HepG2 (cell line): ENCODE results near the gene DPP6. TPM values are rescaled to one million over a fixed set of nuclear protein-coding genes. Genes with fewer than 3 reads are reported as not detected.

ENCODE experiments used
- CTCF ChIP-seq: sonication (generic); formaldehyde crosslinking; IDR thresholded peaks from 2 replicates; pipeline ENCODE4 v1.5.0; 2020; ENCODE audit warnings: mild to moderate bottlenecking, missing genetic modification reagents, moderate library complexity
- GPN1 ChIP-seq: sonication (generic); formaldehyde crosslinking; IDR thresholded peaks from 2 replicates; pipeline ENCODE4 v1.5.1; 2020; ENCODE audit warnings: missing genetic modification reagents, borderline replicate concordance
- KDM6A ChIP-seq: IDR thresholded peaks from 2 replicates; pipeline ENCODE4 v1.6.1; 2016; ENCODE audit warnings: low read depth
- KLF11 ChIP-seq: IDR thresholded peaks from 2 replicates; pipeline ENCODE4 v1.6.1; 2016; ENCODE audit warnings: missing compliant biosample characterization
- KLF16 ChIP-seq, 2 experiments: sonication (generic) in 1 of 2; formaldehyde crosslinking in 1 of 2; IDR thresholded peaks; 2 replicates each; pipeline versions ENCODE4 v1.6.1 to v1.8.0; 2016 to 2023; ENCODE audit warnings: missing genetic modification reagents in 2 of 2, missing compliant biosample characterization in 1 of 2
- NFE2 ChIP-seq: sonication (generic); formaldehyde crosslinking; IDR thresholded peaks from 2 replicates; pipeline ENCODE4 v1.4.0; 2020; ENCODE audit warnings: missing genetic modification reagents
- NFYC ChIP-seq: IDR thresholded peaks from 2 replicates; pipeline ENCODE4 v1.6.1; 2016; ENCODE audit warnings: missing genetic modification reagents, missing compliant biosample characterization
- NR2F1 ChIP-seq, 2 experiments: fragments of 450-650 bp in 1 of 2; formaldehyde crosslinking in 1 of 2; IDR thresholded peaks; 2 replicates each; pipeline versions ENCODE4 v1.5.0 to v1.6.1; 2016 to 2020; ENCODE audit warnings: mild to moderate bottlenecking in 1 of 2, missing compliant biosample characterization in 1 of 2, missing genetic modification reagents in 1 of 2, moderate library complexity in 1 of 2
- RAD51 ChIP-seq: fragments of 450-650 bp; IDR thresholded peaks from 2 replicates; pipeline ENCODE4 v1.6.1; 2016; ENCODE audit warnings: borderline replicate concordance
- RELA ChIP-seq: sonication (generic); formaldehyde crosslinking; IDR thresholded peaks from 2 replicates; pipeline ENCODE4 v1.4.0; 2020; ENCODE audit warnings: missing genetic modification reagents
- SALL1 ChIP-seq: sonication (generic); formaldehyde crosslinking; IDR thresholded peaks from 2 replicates; pipeline ENCODE4 v1.8.0; 2022; ENCODE audit warnings: mild to moderate bottlenecking, missing genetic modification reagents
- SIN3B ChIP-seq: fragments of 150-350 bp; IDR thresholded peaks from 2 replicates; pipeline ENCODE4 v1.6.1; 2014; ENCODE audit warnings: low read length
- SOX6 ChIP-seq, 2 experiments: fragments of 450-650 bp in 1 of 2; sonication (generic) in 1 of 2; formaldehyde crosslinking in 1 of 2; IDR thresholded peaks; 2 replicates each; pipeline versions ENCODE4 v1.4.0 to v1.6.1; 2017 to 2020; ENCODE audit warnings: antibody characterized with exemption in 1 of 2, mild to moderate bottlenecking in 1 of 2, missing genetic modification reagents in 1 of 2
- TSC22D2 ChIP-seq: sonication (generic); formaldehyde crosslinking; IDR thresholded peaks from 2 replicates; pipeline ENCODE4 v1.5.1; 2020; ENCODE audit warnings: missing genetic modification reagents, mild to moderate bottlenecking, borderline replicate concordance
- XRCC5 ChIP-seq: fragments of 200-400 bp; formaldehyde crosslinking; optimal IDR thresholded peaks from 2 replicates; pipeline ENCODE3; 2017; ENCODE audit warnings: mild to moderate bottlenecking, low read length
- ZBTB7A ChIP-seq: sonication (generic); formaldehyde crosslinking; IDR thresholded peaks from 2 replicates; pipeline ENCODE4 v1.8.0; 2022; ENCODE audit warnings: mild to moderate bottlenecking, missing genetic modification reagents
- ZFY ChIP-seq: sonication (generic); formaldehyde crosslinking; IDR thresholded peaks from 2 replicates; pipeline ENCODE4 v1.4.0; 2020; ENCODE audit warnings: missing genetic modification reagents
- ZMYM2 ChIP-seq: sonication (generic); formaldehyde crosslinking; IDR thresholded peaks from 2 replicates; pipeline ENCODE4 v1.8.0; 2022; ENCODE audit warnings: mild to moderate bottlenecking, missing genetic modification reagents
- ZNF20 ChIP-seq: sonication (generic); formaldehyde crosslinking; IDR thresholded peaks from 2 replicates; pipeline ENCODE4 v1.4.0; 2020; ENCODE audit warnings: mild to moderate bottlenecking, moderate library complexity, missing genetic modification reagents
- ZNF451 ChIP-seq: sonication (generic); formaldehyde crosslinking; IDR thresholded peaks from 2 replicates; pipeline ENCODE4 v1.5.0; 2020; ENCODE audit warnings: mild to moderate bottlenecking, missing genetic modification reagents
- ZNF503 ChIP-seq: sonication (generic); formaldehyde crosslinking; IDR thresholded peaks from 2 replicates; pipeline ENCODE4 v1.4.0; 2020; ENCODE audit warnings: missing genetic modification reagents
- polyA plus RNA-seq, 8 experiments: library from polyadenylated mRNA; depleted of rRNA in 3 of 8; stranded (reverse) in 7 of 8; unstranded in 1 of 8; fragments of >200 nt; fragmentation: Illumina TruSeq in 4 of 8; extraction: Trizol in 4 of 8; gene quantifications; 2 replicates each; pipeline versions ENCODE4 v1.2.1 to v1.2.3, GENCODE V29; 2011 to 2016; ENCODE audit warnings: low read depth in 4 of 8, missing spikeins in 1 of 8, mixed read lengths in 1 of 8; ENCODE audit not compliant: insufficient read depth in 1 of 8
- total RNA-seq, 5 experiments: library from RNA; depleted of rRNA; stranded (reverse); fragments of >200 nt; fragmentation: Illumina TruSeq; extraction: Trizol; gene quantifications; 2 replicates each; pipeline ENCODE4 v1.2.3, GENCODE V29; 2016; ENCODE audit warnings: low read depth in 1 of 5
- TF ChIP-seq, protein P1 (sequence below): sonication (generic); formaldehyde crosslinking; IDR thresholded peaks from 2 replicates; pipeline ENCODE4 v1.8.0; 2022; ENCODE audit warnings: mild to moderate bottlenecking, missing genetic modification reagents, moderate library complexity
- TF ChIP-seq, protein P2 (sequence below): sonication (generic); formaldehyde crosslinking; IDR thresholded peaks from 2 replicates; pipeline ENCODE4 v1.4.0; 2020; ENCODE audit warnings: missing genetic modification reagents

The DPP6 gene
- total and polyA plus RNA-seq, 2 of the 13 experiments (the other 11 are each of a cell fraction or from before 2014, with no cell fraction given) = not detected

DNA sequence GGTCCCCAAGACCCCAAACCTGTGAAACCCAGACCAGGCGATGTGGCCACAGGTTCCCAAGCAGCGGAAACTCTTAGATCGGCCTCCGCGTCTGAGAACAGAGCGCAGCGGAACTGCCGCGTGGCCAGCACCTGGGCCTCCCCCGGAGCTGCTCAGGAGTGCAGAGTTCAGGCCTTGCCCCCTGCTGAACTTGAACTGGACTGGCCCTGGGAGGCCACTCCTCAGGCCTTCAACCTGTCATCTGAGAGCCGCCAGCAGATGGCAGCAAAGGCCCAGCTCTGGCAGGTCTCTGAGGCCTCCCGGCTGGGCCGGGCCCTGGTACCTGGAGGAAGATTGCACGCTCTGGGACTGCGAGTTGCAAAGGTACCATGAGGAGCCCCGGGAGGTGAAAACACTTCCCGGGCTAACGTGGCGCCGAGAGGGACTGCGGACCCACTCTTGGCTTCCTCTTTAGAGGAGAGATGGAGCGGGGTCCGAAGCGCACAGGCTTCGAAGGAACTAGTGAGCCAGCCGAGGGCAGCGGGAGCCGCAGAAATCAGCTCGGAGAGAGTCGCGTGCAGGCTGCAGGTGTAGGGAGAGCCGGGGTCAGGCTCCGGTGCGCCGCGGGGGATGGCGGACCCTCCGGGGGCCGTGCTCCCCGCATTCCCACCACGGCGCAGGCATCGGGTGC lies 861.6 kb downstream of the DPP6 start (continued):
- TF ChIP-seq ZFY (CRISPR knock-in tag) = peak; percentile 82
- TF ChIP-seq ZBTB7A (CRISPR knock-in tag) = peak; percentile 72
- no peak for TF ChIP-seq SOX6 (IDR thresholded peaks at IDR 0.05)
- TF ChIP-seq SOX6 (CRISPR knock-in tag; IDR thresholded peaks at IDR 0.05) = peak; percentile 86
- TF ChIP-seq, protein P1, sequence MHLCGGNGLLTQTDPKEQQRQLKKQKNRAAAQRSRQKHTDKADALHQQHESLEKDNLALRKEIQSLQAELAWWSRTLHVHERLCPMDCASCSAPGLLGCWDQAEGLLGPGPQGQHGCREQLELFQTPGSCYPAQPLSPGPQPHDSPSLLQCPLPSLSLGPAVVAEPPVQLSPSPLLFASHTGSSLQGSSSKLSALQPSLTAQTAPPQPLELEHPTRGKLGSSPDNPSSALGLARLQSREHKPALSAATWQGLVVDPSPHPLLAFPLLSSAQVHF (CRISPR knock-in tag) = no peak
- peak; percentile 83; the same call in 1 of the 2 replicates for TF ChIP-seq ZNF503 (CRISPR knock-in tag)
- no peak for TF ChIP-seq NFE2
- TF ChIP-seq RAD51 = no peak
- peak in 1 of 2 experiments; percentile 78; a peak in 2 of 4 replicates for TF ChIP-seq KLF16 (CRISPR knock-in tag; IDR thresholded peaks at IDR 0.05)
- TF ChIP-seq TSC22D2 (CRISPR knock-in tag) = no peak; the same call in 1 of the 2 replicates
- 0 out of 2 replicates have a peak, but pooled peaks have one; percentile 34 for TF ChIP-seq ZNF20
- no peak for TF ChIP-seq RELA
- peak; percentile 80; the same call in 1 of the 2 replicates for TF ChIP-seq KLF11
- peak; percentile 96 for TF ChIP-seq CTCF (CRISPR knock-in tag)
- 0 out of 2 replicates have a peak, but pooled peaks have one; percentile 21 for TF ChIP-seq SIN3B
- no peak for TF ChIP-seq GPN1 (CRISPR knock-in tag)
- no peak for TF ChIP-seq NFYC (CRISPR knock-in tag)
- peak; percentile 52; the same call in 1 of the 2 replicates for TF ChIP-seq KDM6A
- peak; percentile 92 for TF ChIP-seq SALL1 (CRISPR knock-in tag)
- TF ChIP-seq, protein P2, sequence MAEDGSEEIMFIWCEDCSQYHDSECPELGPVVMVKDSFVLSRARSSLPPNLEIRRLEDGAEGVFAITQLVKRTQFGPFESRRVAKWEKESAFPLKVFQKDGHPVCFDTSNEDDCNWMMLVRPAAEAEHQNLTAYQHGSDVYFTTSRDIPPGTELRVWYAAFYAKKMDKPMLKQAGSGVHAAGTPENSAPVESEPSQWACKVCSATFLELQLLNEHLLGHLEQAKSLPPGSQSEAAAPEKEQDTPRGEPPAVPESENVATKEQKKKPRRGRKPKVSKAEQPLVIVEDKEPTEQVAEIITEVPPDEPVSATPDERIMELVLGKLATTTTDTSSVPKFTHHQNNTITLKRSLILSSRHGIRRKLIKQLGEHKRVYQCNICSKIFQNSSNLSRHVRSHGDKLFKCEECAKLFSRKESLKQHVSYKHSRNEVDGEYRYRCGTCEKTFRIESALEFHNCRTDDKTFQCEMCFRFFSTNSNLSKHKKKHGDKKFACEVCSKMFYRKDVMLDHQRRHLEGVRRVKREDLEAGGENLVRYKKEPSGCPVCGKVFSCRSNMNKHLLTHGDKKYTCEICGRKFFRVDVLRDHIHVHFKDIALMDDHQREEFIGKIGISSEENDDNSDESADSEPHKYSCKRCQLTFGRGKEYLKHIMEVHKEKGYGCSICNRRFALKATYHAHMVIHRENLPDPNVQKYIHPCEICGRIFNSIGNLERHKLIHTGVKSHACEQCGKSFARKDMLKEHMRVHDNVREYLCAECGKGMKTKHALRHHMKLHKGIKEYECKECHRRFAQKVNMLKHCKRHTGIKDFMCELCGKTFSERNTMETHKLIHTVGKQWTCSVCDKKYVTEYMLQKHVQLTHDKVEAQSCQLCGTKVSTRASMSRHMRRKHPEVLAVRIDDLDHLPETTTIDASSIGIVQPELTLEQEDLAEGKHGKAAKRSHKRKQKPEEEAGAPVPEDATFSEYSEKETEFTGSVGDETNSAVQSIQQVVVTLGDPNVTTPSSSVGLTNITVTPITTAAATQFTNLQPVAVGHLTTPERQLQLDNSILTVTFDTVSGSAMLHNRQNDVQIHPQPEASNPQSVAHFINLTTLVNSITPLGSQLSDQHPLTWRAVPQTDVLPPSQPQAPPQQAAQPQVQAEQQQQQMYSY (CRISPR knock-in tag) = no peak
- TF ChIP-seq XRCC5 = peak; percentile 89
- TF ChIP-seq NR2F1 (CRISPR knock-in tag; IDR thresholded peaks at IDR 0.05) = peak; percentile 90 to 92; a peak in 3 of 4 replicates
- no peak for TF ChIP-seq ZNF451 (CRISPR knock-in tag)
- TF ChIP-seq ZMYM2 (CRISPR knock-in tag) = peak; percentile 70; the same call in 1 of the 2 replicates
